PC-9 (cell line): ENCODE results near the gene MAP2K1.

ENCODE experiments used
- CTCF ChIP-seq: fragments of 200-600 bp; sonication (generic); conservative IDR thresholded peaks from 2 replicates; pipeline ENCODE4 v1.6.1; 2017; ENCODE audit warnings: mixed run types, antibody characterized with exemption, mild to moderate bottlenecking, moderate library complexity
- EZH2 ChIP-seq: fragments of 200-600 bp; sonication (generic); IDR thresholded peaks from 2 replicates; pipeline ENCODE4 v1.8.0; 2017; ENCODE audit warnings: antibody characterized with exemption, low read depth

- no peak for TF ChIP-seq CTCF
- no peak for TF ChIP-seq EZH2
Measured at GRCh38 chr15:66452420-66452819, 65.7 kb downstream of the MAP2K1 start.
